ENCODE measurements around the gene ZRANB3. TPM values are rescaled to one million over a fixed set of nuclear protein-coding genes. Genes with fewer than 3 reads are reported as not detected.

The ZRANB3 gene
- total RNA-seq, 1 experiment from 2014 or later: 17.1 TPM

- Histone ChIP-seq H3K27me3 (replicated peaks; ENCODE audit: insufficient read depth, low read depth, low read length, poor library complexity) (no peaks in the 10 kb centered on the region), H3K36me3 (ENCODE audit: insufficient read depth, low read length, poor library complexity, severe bottlenecking) (peaks cover 6% of the 10 kb centered on the region), H3K27ac (ENCODE audit: low read depth, low read length, poor library complexity, severe bottlenecking) (no peak overlapping the region), H3K4me1 (ENCODE audit: insufficient read depth, low read length, poor library complexity, severe bottlenecking) (no peaks in the 10 kb centered on the region), H3K4me3 (ENCODE audit: low read depth, low read length, poor library complexity, severe bottlenecking) (no peak overlapping the region), H3K9me3 (ENCODE audit: low read depth, low read length, poor library complexity, severe bottlenecking) (no peaks in the 10 kb centered on the region)
- intact Hi-C loops (cut with micrococcal nuclease; ENCODE audit: unreplicated experiment): no loop called here
- no peak for DNase-seq (ENCODE audit: low spot score)
- POLR2A ChIA-PET (ENCODE audit: low non-redundant PET): no interaction called here
- BruUV-seq (replicated peaks): no TSS peak
- TF ChIP-seq CTCF (conservative IDR thresholded peaks at IDR 0.05; ENCODE audit: low read depth, low read length) (no peak), EZH2 (IDR thresholded peaks at IDR 0.05; ENCODE audit: borderline replicate concordance, low read depth, low read length, poor library complexity, severe bottlenecking) (no peak)
- CTCF ChIA-PET: no interaction called here
Measured at GRCh38 chr2:135175177-135175576, 355.8 kb downstream of the ZRANB3 start.

GRCh38 chr2:135174810-135175093 lies 356.3 kb downstream of the ZRANB3 start:
- H3K4me1 ChIP-seq (ENCODE audit: insufficient read depth, low read length, poor library complexity, severe bottlenecking): no peaks in the 10 kb centered on the region
- TF ChIP-seq CTCF (conservative IDR thresholded peaks at IDR 0.05; ENCODE audit: low read depth, low read length): no peak
- no peak for TF ChIP-seq EZH2 (IDR thresholded peaks at IDR 0.05; ENCODE audit: borderline replicate concordance, low read depth, low read length, poor library complexity, severe bottlenecking)
- POLR2A ChIA-PET (ENCODE audit: low non-redundant PET): no interaction called here

GRCh38 chr2:135174049-135174809 lies 356.8 kb downstream of the ZRANB3 start:
- H3K36me3 ChIP-seq (ENCODE audit: insufficient read depth, low read length, poor library complexity, severe bottlenecking): peaks cover 10% of the 10 kb centered on the region
- CTCF ChIA-PET: no interaction called here
- H3K9me3 ChIP-seq (ENCODE audit: low read depth, low read length, poor library complexity, severe bottlenecking): no peaks in the 10 kb centered on the region
- DNase-seq (ENCODE audit: low spot score): no peak
- no peaks in the 10 kb centered on the region for H3K4me1 ChIP-seq (ENCODE audit: insufficient read depth, low read length, poor library complexity, severe bottlenecking)
- H3K27me3 ChIP-seq (replicated peaks; ENCODE audit: insufficient read depth, low read depth, low read length, poor library complexity): no peaks in the 10 kb centered on the region
- intact Hi-C loops (cut with micrococcal nuclease; ENCODE audit: unreplicated experiment): no loop called here
- TF ChIP-seq CTCF (conservative IDR thresholded peaks at IDR 0.05; ENCODE audit: low read depth, low read length) (no peak), EZH2 (IDR thresholded peaks at IDR 0.05; ENCODE audit: borderline replicate concordance, low read depth, low read length, poor library complexity, severe bottlenecking) (no peak)
- BruUV-seq (replicated peaks): no TSS peak
- no peak overlapping the region for H3K4me3 ChIP-seq (ENCODE audit: low read depth, low read length, poor library complexity, severe bottlenecking)
- POLR2A ChIA-PET (ENCODE audit: low non-redundant PET): no interaction called here
- no peak overlapping the region for H3K27ac ChIP-seq (ENCODE audit: low read depth, low read length, poor library complexity, severe bottlenecking)

More at GRCh38 chr2:135174810-135175093, 356.3 kb downstream of the ZRANB3 start:
- no peak overlapping the region for H3K4me3 ChIP-seq (ENCODE audit: low read depth, low read length, poor library complexity, severe bottlenecking)
- CTCF ChIA-PET: no interaction called here
- intact Hi-C loops (cut with micrococcal nuclease; ENCODE audit: unreplicated experiment): no loop called here
- BruUV-seq (replicated peaks): no TSS peak
- peaks cover 6% of the 10 kb centered on the region for H3K36me3 ChIP-seq (ENCODE audit: insufficient read depth, low read length, poor library complexity, severe bottlenecking)
- no peaks in the 10 kb centered on the region for H3K27me3 ChIP-seq (replicated peaks; ENCODE audit: insufficient read depth, low read depth, low read length, poor library complexity)
- no peak overlapping the region for H3K27ac ChIP-seq (ENCODE audit: low read depth, low read length, poor library complexity, severe bottlenecking)
- H3K9me3 ChIP-seq (ENCODE audit: low read depth, low read length, poor library complexity, severe bottlenecking): no peaks in the 10 kb centered on the region
- DNase-seq (ENCODE audit: low spot score): no peak

Measured in A673 (cell line).